ENCODE measurements around the gene KLHL2. TPM values are rescaled to one million over a fixed set of nuclear protein-coding genes. Genes with fewer than 3 reads are reported as not detected.

Gene KLHL2
- total and polyA plus RNA-seq, 9 of the 15 experiments (the other 6 are each of a cell fraction or from before 2014, with no cell fraction given): 2.5 to 11.3 (median 6.1) TPM

GRCh38 chr4:165319509-165319908 is 112.1 kb downstream of the KLHL2 start (continued):
- TF ChIP-seq PKNOX1 (IDR thresholded peaks at IDR 0.05): no peak

GRCh38 chr4:165324236-165324917 is 117.0 kb downstream of the KLHL2 start:
- in situ Hi-C loops (cut with MboI): no loop called here
- POLR2A ChIA-PET: no interaction called here
- CTCF ChIA-PET (ENCODE audit: low intra/inter-chr PET ratio): no interaction called here
- intact Hi-C loops (cut with micrococcal nuclease): no loop called here
- Histone ChIP-seq H3K27me3 (ENCODE audit: control insufficient read depth in 2 of 2, insufficient read depth in 2 of 2, low read length in 2 of 2) (no peaks in the 10 kb centered on the region), H3K9me1 (ENCODE audit: control insufficient read depth, insufficient read depth, low read length) (no peaks in the 10 kb centered on the region), H3K4me2 (ENCODE audit: insufficient read depth, low read length) (no peak overlapping the region), H3K4me3 (no peak overlapping the region), H4K20me1 (replicated peaks; ENCODE audit: control insufficient read depth, insufficient read depth, low read length) (peaks cover 8% of the 10 kb centered on the region; the same call in 1 of the 2 replicates), H3K4me1 (replicated peaks in 1 of 2; ENCODE audit: control insufficient read depth in 2 of 2, insufficient read depth in 2 of 2, low read length in 2 of 2) (peaks cover 0 to 28% of the 10 kb centered on the region in 2 experiments; a peak in 2 of 5 replicates), H3K27ac (ENCODE audit: extremely low read depth, low read depth, low read length) (peak overlapping the region; percentile 27; the same call in 1 of the 3 replicates), H3K36me3 (ENCODE audit: control insufficient read depth, insufficient read depth, low read length) (no peaks in the 10 kb centered on the region; the same call in 2 of the 3 replicates), H3K9ac (ENCODE audit: insufficient read depth in 1 of 2, low read depth in 2 of 2, low read length in 2 of 2) (no peak overlapping the region), H3K9me3 (replicated peaks; ENCODE audit: control insufficient read depth, insufficient read depth, low read depth, low read length) (no peaks in the 10 kb centered on the region), H3K79me2 (ENCODE audit: control insufficient read depth, insufficient read depth, low read length) (peaks cover 29% of the 10 kb centered on the region), H2AFZ (ENCODE audit: low read depth, low read length) (peak overlapping the region; percentile 52; the same call in 1 of the 2 replicates)
- DNase-seq (ENCODE audit: extremely low read depth in 1 of 4, low spot score in 3 of 4) (no peak), FAIRE-seq (no peak), ATAC-seq (no peak)
- no peak for TF ChIP-seq WHSC1 (IDR thresholded peaks at IDR 0.05; ENCODE audit: low read length)
- no peak for TF ChIP-seq CREB5 (CRISPR knock-in tag; IDR thresholded peaks at IDR 0.05)
- no peak for TF ChIP-seq CEBPG (CRISPR knock-in tag; IDR thresholded peaks at IDR 0.05)
- no peak for TF ChIP-seq CEBPG (tag; conservative IDR thresholded peaks at IDR 0.05 in 1 of 2, IDR thresholded peaks at IDR 0.05 in 1 of 2)
- no peak for TF ChIP-seq ZBED1 (IDR thresholded peaks at IDR 0.05)
- TF ChIP-seq CTCF (IDR thresholded peaks at IDR 0.05 in 2 of 3, conservative IDR thresholded peaks at IDR 0.05 in 1 of 3; ENCODE audit: insufficient read depth in 2 of 3, low read depth in 1 of 3, low read length in 3 of 3): peak in 2 of 3 experiments; percentile 16; a peak in 1 of 6 replicates
- TF ChIP-seq BACH1 (tag; IDR thresholded peaks at IDR 0.05): no peak
- TF ChIP-seq EHMT2 (IDR thresholded peaks at IDR 0.05): peak; percentile 75
- peak; percentile 90 for TF ChIP-seq ZNF764 (CRISPR knock-in tag; IDR thresholded peaks at IDR 0.05; ENCODE audit: low read depth)
- WGBS (ENCODE audit: insufficient coverage, low coverage, missing lambda C conversion rate): 54% methylated on average over 7 of the region's 7 CpGs
- no TSS peak for BruUV-seq (replicated peaks)
